Liver (tissue), 9 donors: ENCODE data around the gene TCERG1L. TPM values are rescaled to one million over a fixed set of nuclear protein-coding genes. Genes with fewer than 3 reads are reported as not detected.

ENCODE experiments used
- DNase-seq: peaks from one replicate; pipeline ENCODE4 v3.0.0-alpha.2; 2017; ENCODE audit warnings: low spot score
- H3K27ac ChIP-seq, 2 donors: one replicate each; pipeline ENCODE4 v1.7.0; 2013; ENCODE audit warnings: inconsistent platforms in 2 of 2, low read length in 2 of 2, control low read depth in 1 of 2, low read depth in 1 of 2, mild to moderate bottlenecking in 1 of 2
- H3K27me3 ChIP-seq, 4 donors: one replicate each; pipeline versions ENCODE4 v1.6.1 to v1.7.0; 2013; ENCODE audit warnings: low read length in 3 of 4, inconsistent platforms in 1 of 4, mild to moderate bottlenecking in 1 of 4, moderate library complexity in 1 of 4; ENCODE audit not compliant: control insufficient read depth in 4 of 4, insufficient read depth in 4 of 4
- H3K36me3 ChIP-seq, 4 donors: one replicate each; pipeline versions ENCODE4 v1.6.1 to v1.7.0; 2013; ENCODE audit warnings: low read length in 3 of 4, mild to moderate bottlenecking in 3 of 4, low read depth in 1 of 4, moderate library complexity in 1 of 4; ENCODE audit not compliant: control insufficient read depth in 4 of 4, insufficient read depth in 3 of 4
- H3K4me1 ChIP-seq, 4 donors: one replicate each; pipeline versions ENCODE4 v1.6.1 to v1.7.0; 2013; ENCODE audit warnings: low read length in 3 of 4, mild to moderate bottlenecking in 3 of 4, moderate library complexity in 1 of 4; ENCODE audit not compliant: control insufficient read depth in 4 of 4, insufficient read depth in 4 of 4
- H3K4me3 ChIP-seq, 3 donors: one replicate each; pipeline versions ENCODE4 v1.6.1 to v1.7.0; 2013; ENCODE audit warnings: low read length in 3 of 3, control low read depth in 1 of 3, low read depth in 1 of 3, mild to moderate bottlenecking in 1 of 3
- H3K9ac ChIP-seq, 2 donors: one replicate each; pipeline ENCODE4 v1.7.0; 2013; ENCODE audit warnings: low read length in 2 of 2, mild to moderate bottlenecking in 2 of 2, moderate library complexity in 2 of 2, control low read depth in 1 of 2, low read depth in 1 of 2
- H3K9me3 ChIP-seq, 4 donors: one replicate each; pipeline versions ENCODE4 v1.6.1 to v1.7.0; 2013; ENCODE audit warnings: low read length in 3 of 4; ENCODE audit not compliant: control insufficient read depth in 4 of 4
- ATF3 ChIP-seq: IDR thresholded peaks from 2 replicates; pipeline ENCODE4 v1.6.1; 2016; ENCODE audit warnings: antibody characterized with exemption
- CTCF ChIP-seq: fragments of 150-350 bp; IDR thresholded peaks from 2 replicates; pipeline ENCODE4 v1.5.1; 2017; ENCODE audit warnings: improper control_type of control experiment, low read depth, low read length; ENCODE audit not compliant: missing input control
- FOXA1 ChIP-seq: IDR thresholded peaks from 2 replicates; pipeline ENCODE4 v1.6.1; 2016; ENCODE audit warnings: antibody characterized with exemption
- FOXA2 ChIP-seq: IDR thresholded peaks from 2 replicates; pipeline ENCODE4 v1.6.1; 2016; ENCODE audit warnings: antibody characterized with exemption
- GABPA ChIP-seq, 2 donors: IDR thresholded peaks in 1 of 2; conservative IDR thresholded peaks in 1 of 2; 2 replicates each; pipeline ENCODE4 v1.6.1; 2016; ENCODE audit warnings: antibody characterized with exemption in 2 of 2, mild to moderate bottlenecking in 1 of 2, moderate library complexity in 1 of 2
- HNF4A ChIP-seq, 2 donors: conservative IDR thresholded peaks; 2 replicates each; pipeline ENCODE4 v1.6.1; 2016; ENCODE audit warnings: antibody characterized with exemption in 2 of 2, mild to moderate bottlenecking in 2 of 2
- HNF4G ChIP-seq: IDR thresholded peaks from 2 replicates; pipeline ENCODE4 v1.6.1; 2016; ENCODE audit warnings: antibody characterized with exemption
- JUND ChIP-seq, 2 donors: IDR thresholded peaks; 2 replicates each; pipeline ENCODE4 v1.6.1; 2016; ENCODE audit warnings: antibody characterized with exemption in 2 of 2
- NR2F2 ChIP-seq: IDR thresholded peaks from 2 replicates; pipeline ENCODE4 v1.6.1; 2016; ENCODE audit warnings: antibody characterized with exemption
- RAD21 ChIP-seq, 2 donors: IDR thresholded peaks; 2 replicates each; pipeline ENCODE4 v1.6.1; 2016; ENCODE audit warnings: antibody characterized with exemption in 2 of 2, mild to moderate bottlenecking in 2 of 2
- REST ChIP-seq: IDR thresholded peaks from 2 replicates; pipeline ENCODE4 v1.6.1; 2016; ENCODE audit warnings: antibody characterized with exemption, mild to moderate bottlenecking
- RXRA ChIP-seq, 2 donors: IDR thresholded peaks; 2 replicates each; pipeline ENCODE4 v1.6.1; 2017 to 2018; ENCODE audit warnings: antibody characterized with exemption in 2 of 2, mild to moderate bottlenecking in 1 of 2
- SP1 ChIP-seq: IDR thresholded peaks from 2 replicates; pipeline ENCODE4 v1.6.1; 2018; ENCODE audit warnings: antibody characterized with exemption, mild to moderate bottlenecking
- TAF1 ChIP-seq: conservative IDR thresholded peaks from 2 replicates; pipeline ENCODE4 v1.6.1; 2016; ENCODE audit warnings: antibody characterized with exemption, mild to moderate bottlenecking
- YY1 ChIP-seq: IDR thresholded peaks from 2 replicates; pipeline ENCODE4 v1.6.1; 2016; ENCODE audit warnings: antibody characterized with exemption, mild to moderate bottlenecking
- ZBTB33 ChIP-seq: IDR thresholded peaks from 2 replicates; pipeline ENCODE4 v1.6.1; 2016; ENCODE audit warnings: antibody characterized with exemption
- WGBS: extraction: QIAGEN DNeasy Blood & Tissue Kit; methylation state at CpG from one replicate; pipeline ENCODE4 v1.1.7; 2013; 5-methylcytosine and 5-hydroxymethylcytosine counted together
- polyA plus RNA-seq, 2 donors: library from polyadenylated mRNA; stranded (reverse) in 1 of 2; unstranded in 1 of 2; fragments of 200-250 nt in 1 of 2; fragments of >200 nt in 1 of 2; fragmentation: Nextera tagmentation in 1 of 2; extraction: Ambion mirVana in 1 of 2; gene quantifications; one replicate each; pipeline versions ENCODE4 v1.2.1 to v1.2.3, GENCODE V29; 2013 to 2015
- total RNA-seq, 2 donors: library from RNA; depleted of rRNA; stranded (reverse); fragments of >200 nt; gene quantifications; one replicate each; pipeline ENCODE4 v1.2.3, GENCODE V29; 2014
- TF ChIP-seq, protein P1 (sequence below): IDR thresholded peaks from 2 replicates; pipeline ENCODE4 v1.6.1; 2016; ENCODE audit warnings: antibody characterized with exemption
- donor health status: healthy.
- donor health status: healthy.
- donor health status: healthy.
- donor health status: healthy.
- donor health status: healthy.

The TCERG1L gene
- total and polyA plus RNA-seq, 4 donors: not detected

DNA sequence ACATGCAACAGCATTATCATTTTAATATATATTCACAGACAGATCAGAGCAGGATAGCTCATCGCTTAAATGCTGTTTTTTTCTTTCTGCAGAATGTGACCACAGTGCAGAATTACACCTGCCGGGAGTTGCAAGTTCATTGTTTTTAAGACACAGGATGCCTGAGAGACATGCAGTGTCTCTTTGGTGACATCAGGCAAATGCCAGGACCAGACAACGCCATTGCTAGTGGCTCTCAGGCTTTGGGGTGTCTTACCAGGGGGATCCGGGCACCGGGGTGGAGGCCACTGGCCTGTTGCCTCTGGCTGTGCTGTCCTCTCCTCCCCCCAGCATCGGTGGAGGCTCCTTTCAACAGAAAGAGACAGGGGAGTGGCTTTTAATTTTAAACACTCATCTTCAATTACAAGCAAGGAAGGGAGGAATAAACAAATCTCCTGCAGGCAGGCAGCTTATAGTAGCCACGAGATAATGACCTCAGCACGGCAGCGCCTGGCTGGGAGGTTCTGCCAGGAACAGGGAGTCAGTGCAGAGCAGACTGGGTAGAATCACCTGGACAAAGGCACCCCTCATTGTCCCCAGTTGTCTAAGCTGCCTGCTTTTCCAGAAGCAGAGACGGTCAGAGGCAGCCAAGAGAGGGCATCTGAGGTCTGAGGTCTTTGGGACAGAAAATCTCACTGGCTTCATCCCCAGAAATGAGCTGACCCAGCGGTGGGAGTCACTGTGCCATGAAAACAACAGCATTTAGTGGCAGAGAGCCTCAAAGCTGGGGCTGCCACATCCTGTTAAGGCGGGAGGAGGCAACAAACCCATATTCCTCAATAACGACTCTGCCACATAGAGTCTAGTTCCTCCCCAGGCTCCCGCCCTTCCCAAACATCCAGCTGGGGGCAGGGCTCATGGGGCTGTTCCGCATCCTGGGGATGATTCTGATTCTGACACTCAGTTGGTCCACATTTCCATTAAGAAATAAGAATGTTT is 148.4 kb downstream of the TCERG1L start:
- TF ChIP-seq CTCF: no peak
- no peak for TF ChIP-seq HNF4A (conservative IDR thresholded peaks at IDR 0.05)
- no peak for TF ChIP-seq RAD21 (IDR thresholded peaks at IDR 0.05)
- no peak for TF ChIP-seq JUND (IDR thresholded peaks at IDR 0.05)
- no peak for TF ChIP-seq RXRA (IDR thresholded peaks at IDR 0.05)
- TF ChIP-seq ATF3: no peak
- no peak for TF ChIP-seq FOXA2
- TF ChIP-seq HNF4G: no peak
- TF ChIP-seq ZBTB33: no peak
- no peak for TF ChIP-seq GABPA (IDR thresholded peaks at IDR 0.05 in 1 of 2, conservative IDR thresholded peaks at IDR 0.05 in 1 of 2)
- TF ChIP-seq REST: no peak
- no peak for TF ChIP-seq NR2F2
- WGBS: 61% methylated on average over 15 of the region's 15 CpGs
- no peak for DNase-seq

GRCh38 chr10:131162211-131162610 is 149.3 kb downstream of the TCERG1L start:
- H3K36me3 ChIP-seq: no peaks in the 10 kb centered on the region
- no peaks in the 10 kb centered on the region for H3K9me3 ChIP-seq
- H3K4me3 ChIP-seq: no peak overlapping the region
- 80% methylated on average over 6 of the region's 6 CpGs for WGBS
- H3K27ac ChIP-seq: no peak overlapping the region
- H3K27me3 ChIP-seq: no peaks in the 10 kb centered on the region
- no peak overlapping the region for H3K9ac ChIP-seq
- no peak for DNase-seq
- H3K4me1 ChIP-seq: no peaks in the 10 kb centered on the region
- TF ChIP-seq RXRA (IDR thresholded peaks at IDR 0.05) (no peak), ATF3 (no peak), GABPA (IDR thresholded peaks at IDR 0.05 in 1 of 2, conservative IDR thresholded peaks at IDR 0.05 in 1 of 2) (no peak), NR2F2 (no peak), CTCF (no peak), TAF1 (no peak), RAD21 (IDR thresholded peaks at IDR 0.05) (no peak), HNF4G (no peak), SP1 (no peak), FOXA1 (no peak), JUND (IDR thresholded peaks at IDR 0.05) (no peak), YY1 (no peak), HNF4A (conservative IDR thresholded peaks at IDR 0.05) (no peak), ZBTB33 (no peak)
- TF ChIP-seq, protein P1, sequence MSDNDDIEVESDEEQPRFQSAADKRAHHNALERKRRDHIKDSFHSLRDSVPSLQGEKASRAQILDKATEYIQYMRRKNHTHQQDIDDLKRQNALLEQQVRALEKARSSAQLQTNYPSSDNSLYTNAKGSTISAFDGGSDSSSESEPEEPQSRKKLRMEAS: no peak

More for the DNA sequence above, 148.4 kb downstream of the TCERG1L start:
- H3K27ac ChIP-seq: no peak overlapping the region
- H3K9me3 ChIP-seq: no peaks in the 10 kb centered on the region
- H3K9ac ChIP-seq: no peak overlapping the region
- H3K4me3 ChIP-seq: no peak overlapping the region
- no peaks in the 10 kb centered on the region for H3K4me1 ChIP-seq
- H3K27me3 ChIP-seq: peaks cover 0 to under 1% (median 0%) of the 10 kb centered on the region in 4 donors
- H3K36me3 ChIP-seq: no peaks in the 10 kb centered on the region
